DND-41 (cell line): ENCODE data around the gene ASPSCR1.

Experiments used
- EZH2 ChIP-seq: IDR thresholded peaks from 3 replicates; pipeline ENCODE4 v1.6.1; 2012; ENCODE audit warnings: borderline replicate concordance, low read depth, mild to moderate bottlenecking, moderate library complexity, low read length, inconsistent platforms; ENCODE audit not compliant: severe bottlenecking
- TF ChIP-seq, protein P1 (sequence below): IDR thresholded peaks from 2 replicates; pipeline ENCODE4 v1.5.1; 2012; ENCODE audit warnings: borderline replicate concordance, low read length, moderate library complexity, mild to moderate bottlenecking; ENCODE audit not compliant: poor library complexity, severe bottlenecking; ENCODE audit errors: extremely low read depth

DNA sequence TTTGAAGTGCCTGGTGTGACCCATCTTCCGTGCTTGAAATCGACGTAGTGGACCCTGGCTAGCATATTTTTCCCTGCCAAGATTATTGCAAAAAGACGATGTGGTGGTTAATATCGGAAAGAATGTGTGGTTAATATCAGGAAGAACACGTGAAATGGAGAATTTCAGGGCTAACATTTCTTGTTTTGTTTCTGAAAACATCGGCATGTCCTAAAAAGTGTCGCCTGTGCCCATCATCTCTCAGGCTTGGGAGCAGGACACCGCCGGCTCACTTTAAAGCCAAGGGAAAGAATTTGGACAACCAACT, 60.4 kb downstream of the ASPSCR1 start:
- TF ChIP-seq, protein P1, sequence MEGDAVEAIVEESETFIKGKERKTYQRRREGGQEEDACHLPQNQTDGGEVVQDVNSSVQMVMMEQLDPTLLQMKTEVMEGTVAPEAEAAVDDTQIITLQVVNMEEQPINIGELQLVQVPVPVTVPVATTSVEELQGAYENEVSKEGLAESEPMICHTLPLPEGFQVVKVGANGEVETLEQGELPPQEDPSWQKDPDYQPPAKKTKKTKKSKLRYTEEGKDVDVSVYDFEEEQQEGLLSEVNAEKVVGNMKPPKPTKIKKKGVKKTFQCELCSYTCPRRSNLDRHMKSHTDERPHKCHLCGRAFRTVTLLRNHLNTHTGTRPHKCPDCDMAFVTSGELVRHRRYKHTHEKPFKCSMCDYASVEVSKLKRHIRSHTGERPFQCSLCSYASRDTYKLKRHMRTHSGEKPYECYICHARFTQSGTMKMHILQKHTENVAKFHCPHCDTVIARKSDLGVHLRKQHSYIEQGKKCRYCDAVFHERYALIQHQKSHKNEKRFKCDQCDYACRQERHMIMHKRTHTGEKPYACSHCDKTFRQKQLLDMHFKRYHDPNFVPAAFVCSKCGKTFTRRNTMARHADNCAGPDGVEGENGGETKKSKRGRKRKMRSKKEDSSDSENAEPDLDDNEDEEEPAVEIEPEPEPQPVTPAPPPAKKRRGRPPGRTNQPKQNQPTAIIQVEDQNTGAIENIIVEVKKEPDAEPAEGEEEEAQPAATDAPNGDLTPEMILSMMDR: no peak
- TF ChIP-seq EZH2: no peak
